GM19397 (cell line): ENCODE data around the gene CRLF1.
A peak's percentile ranks its signal among the peaks of the same experiment; 100 is the strongest.

Experiments
- ATAC-seq: cut with Tn5 transposase; IDR thresholded peaks from one replicate; pipeline ENCODE4 v1.9.1; 2021; ENCODE audit warnings: mild to moderate bottlenecking, moderate library complexity; ENCODE audit not compliant: unreplicated experiment

CRLF1 gene

GRCh38 chr19:18559685-18560084 lies 46.9 kb downstream of the CRLF1 start:
- no peak for ATAC-seq

GRCh38 chr19:18558604-18559003 lies 48.0 kb downstream of the CRLF1 start:
- no peak for ATAC-seq

GRCh38 chr19:18558202-18558555 lies 48.4 kb downstream of the CRLF1 start:
- ATAC-seq, result no peak

DNA sequence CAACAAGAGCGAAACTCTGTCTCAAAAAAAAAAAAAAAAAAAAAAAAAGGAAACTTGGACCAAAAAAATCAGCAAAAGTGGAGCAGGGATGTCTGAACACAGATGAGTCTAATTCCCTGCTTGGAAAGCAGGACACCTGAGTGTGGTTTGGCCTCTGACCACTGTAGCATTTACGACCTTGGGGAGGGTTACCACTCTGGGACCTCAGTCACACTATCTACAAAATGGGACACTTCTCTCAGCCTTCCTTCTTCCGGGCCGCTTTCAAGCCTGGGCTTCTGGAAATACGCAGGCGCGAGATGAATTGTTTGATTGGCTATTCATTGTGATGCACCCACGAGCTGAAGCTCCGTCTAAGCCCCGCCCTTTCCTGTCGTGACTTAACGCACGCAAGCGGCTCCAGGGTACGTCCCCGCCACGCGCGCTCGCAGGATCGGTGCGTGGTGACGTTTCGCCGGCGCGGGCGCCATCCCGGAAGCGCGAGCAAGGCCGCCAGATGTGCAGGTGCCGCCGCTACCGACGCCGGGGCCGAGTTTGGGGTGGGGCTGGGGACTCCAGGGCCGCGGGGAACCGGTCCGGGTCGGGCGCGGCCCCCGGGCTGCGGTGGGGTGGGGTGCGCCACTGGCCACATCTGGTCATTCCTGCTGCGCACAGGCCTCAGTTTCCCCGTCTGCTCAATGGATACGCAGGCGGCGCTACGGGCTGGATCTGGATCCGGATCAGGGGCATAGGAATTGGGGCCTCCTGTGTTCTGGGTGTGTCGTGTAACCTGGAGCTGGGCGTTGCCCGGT lies 49.0 kb downstream of the CRLF1 start, which contains the start of gene KXD1:
Gene KXD1, plus strand, starts transcription at position 460 of the 791 bp plus-strand sequence. CDS start 4,187 bp downstream, outside the sequence.
- peak; percentile 93 for ATAC-seq

- ATAC-seq, result no peak
These were observed 55.0 kb downstream of the CRLF1 start for GRCh38 chr19:18551631-18552030.

DNA sequence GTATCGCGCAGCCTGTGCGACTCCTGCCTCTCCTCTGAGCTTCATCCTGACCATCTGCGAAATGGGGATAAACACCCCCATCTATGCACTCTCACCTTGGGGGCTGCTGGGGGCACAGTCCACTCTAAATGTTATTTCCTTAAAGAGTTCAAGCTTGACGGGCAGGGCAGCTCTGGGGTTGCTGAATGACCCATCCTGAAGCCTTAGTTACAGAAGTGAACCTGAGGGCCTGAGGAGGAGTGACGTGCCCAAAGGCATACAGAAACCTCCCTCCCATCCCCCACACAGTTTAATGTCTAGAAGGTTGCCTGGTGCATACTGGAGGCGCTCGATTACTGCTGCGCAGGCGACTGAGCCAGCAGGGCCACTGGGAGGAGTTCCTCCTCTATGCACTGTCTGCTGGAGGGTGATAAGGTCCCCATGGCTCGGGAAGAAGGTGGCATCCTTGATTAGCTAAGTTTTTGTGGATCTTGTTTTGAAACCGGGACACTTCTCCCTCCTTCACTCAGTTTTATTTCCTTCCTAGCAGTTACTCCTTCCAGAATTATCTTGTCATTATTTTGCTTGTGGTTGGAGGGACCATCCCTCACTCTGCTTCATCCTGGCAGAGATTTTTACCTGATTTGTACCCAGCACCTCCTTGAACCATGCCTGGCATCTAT lies 62.7 kb downstream of the CRLF1 start:
- peak; percentile 26 for ATAC-seq
